Measurements from ENCODE around the gene OMG.
"Not testable (repeated sequence)": the region's sequence is repeated elsewhere in the genome, so short reads cannot be mapped to it uniquely, and the experiment has no call there.

Gene OMG

DNA sequence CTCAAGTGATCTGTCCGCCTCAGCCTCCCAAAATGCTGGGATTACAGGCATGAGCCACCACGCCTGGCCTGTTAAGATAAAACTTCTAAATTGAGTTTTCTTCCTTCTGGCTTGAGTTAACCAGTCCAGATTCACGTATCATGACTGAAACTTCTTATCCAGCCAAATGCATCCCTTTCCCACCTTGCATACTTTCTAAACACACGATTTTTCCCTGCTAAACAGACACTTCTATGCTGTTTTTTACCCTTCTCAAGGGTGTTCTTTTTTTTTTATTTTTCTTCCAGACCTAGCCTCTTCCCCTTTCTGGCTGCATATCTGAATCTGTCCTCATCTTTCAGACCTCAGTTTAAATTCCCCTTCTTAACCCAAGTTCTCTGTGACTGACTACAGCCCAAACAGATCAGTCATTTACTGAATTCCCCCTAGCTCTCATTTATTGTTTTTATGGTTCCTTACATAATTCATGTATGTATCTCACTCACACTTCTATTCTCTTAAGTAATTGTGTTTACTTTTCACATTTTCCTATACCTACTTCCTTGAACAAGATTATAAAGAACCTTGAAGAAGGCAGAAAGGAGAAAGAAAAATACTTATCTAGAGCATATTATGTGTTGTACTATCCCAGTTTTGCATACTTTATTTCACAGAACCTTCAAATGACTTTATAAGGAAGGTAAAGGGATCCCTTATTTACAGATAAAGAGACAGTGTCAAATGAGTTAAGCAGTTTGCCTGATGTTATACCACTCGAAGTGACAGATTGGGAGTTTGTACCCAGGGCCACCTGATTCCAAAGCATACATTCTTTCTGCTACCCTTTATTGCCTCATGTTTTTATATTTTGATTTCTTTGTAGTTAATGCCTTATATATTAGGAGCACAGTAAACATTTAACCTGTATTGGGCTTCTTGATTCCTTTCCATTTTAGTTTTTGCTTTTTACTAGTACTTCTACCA is 11.6 kb upstream of the OMG start:
- no peak for DNase-seq

DNA sequence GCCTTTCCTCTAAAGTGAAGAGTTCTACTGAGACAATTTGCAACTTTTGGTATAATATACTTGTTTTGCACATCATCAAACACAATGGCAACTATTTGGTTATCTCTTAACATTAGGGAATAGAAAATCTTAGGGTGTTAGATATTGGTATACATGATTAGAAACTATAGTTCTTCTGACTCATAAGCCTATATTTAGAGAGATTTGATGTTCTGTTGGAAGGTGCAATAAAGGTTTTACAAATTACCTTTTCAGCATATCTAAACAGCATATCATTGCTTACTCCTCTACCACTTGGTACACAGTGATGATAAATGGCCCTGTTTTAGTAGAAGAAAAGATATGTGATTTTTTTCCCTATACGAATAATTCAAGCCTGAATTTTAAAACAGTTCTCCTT is 10.6 kb upstream of the OMG start:
- DNase-seq = no peak

DNA sequence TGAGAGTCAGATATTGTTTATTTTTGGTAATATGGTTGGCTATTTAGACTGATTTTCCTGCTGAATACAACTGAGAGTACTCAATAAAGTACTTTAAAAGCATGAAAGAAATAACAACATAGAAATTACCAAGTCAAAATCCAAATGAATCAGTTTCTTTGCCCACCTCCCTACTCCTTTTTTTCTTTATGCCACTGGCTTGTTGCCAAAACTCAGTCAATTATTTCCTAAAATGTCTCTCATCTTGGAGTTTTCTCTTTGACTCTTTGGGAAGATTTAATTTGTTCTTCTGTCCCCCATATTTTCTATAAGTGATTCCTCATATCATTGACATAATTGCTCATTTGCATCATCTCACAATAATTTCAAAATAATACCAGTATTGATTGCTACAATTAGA is 2.6 kb upstream of the OMG start:
- no peak for DNase-seq

DNA sequence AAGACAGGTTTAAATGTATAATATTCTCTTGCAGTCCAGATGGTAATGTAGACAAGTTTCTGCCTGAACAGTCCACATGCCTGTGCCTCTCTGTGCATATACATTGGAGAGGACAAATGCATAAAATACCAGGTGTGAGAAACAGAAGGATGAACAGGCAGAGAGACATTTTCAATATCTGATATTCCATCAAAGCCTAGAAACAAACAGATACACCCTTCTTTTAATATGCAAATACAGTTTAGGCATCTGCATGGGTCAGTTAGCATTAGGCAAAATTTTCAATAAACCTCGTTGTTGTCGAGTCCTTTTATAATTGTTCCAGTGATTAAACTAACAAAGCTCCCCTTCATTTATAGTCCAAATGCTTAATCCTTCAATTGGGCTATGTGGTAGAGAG is 897 bp downstream of the OMG start:
- DNase-seq = no peak

DNA sequence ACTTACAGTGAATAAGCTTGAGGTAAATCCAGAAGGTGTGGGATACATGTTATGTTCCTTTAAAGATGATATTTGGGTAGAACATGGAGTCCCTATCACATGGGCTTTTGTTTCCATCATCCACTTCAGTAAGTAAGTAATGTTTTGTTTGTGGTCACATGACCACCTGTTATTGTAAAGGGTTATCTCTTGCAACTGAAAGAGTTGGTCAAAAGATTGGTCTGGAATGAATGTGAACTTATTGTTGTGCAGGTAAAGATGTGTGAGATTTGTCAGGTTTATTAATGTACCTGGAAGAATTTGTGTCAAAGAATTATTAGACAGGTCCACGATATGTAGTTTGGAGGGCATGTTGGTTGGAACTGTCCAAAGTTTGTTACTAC is 1.6 kb downstream of the OMG start:
- DNase-seq = no peak

DNA sequence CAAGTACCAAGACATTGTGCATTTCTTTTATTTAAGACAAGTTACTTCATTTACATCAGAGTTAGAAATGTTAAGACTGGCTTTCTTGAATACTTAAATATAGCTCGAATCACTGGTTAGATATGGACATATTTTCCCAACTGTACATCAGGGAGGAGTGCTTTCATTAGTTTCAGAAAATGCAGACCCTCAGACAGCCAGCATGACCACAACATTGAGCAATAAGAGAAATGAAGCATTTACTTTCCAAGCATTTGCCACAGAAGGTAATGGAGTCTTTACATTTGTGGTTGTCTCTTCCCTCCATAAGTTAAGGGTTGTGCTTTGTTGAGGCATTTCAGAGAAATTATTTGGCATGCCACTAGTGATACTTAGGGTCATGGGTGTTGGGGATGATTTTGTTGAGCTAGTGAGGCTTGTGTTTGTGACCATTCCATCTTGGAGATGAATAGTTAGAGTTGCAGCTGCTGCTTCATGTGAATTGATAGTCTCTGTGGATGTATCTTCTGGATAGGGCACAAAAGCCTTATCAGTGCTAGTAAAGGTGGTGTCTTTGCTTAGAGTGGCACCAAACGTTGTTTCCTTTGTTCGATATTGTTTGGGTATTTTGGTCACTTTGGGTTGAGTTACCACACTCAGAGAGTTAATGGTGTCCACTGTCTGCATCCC is 2.1 kb downstream of the OMG start:
- no peak for DNase-seq

DNA sequence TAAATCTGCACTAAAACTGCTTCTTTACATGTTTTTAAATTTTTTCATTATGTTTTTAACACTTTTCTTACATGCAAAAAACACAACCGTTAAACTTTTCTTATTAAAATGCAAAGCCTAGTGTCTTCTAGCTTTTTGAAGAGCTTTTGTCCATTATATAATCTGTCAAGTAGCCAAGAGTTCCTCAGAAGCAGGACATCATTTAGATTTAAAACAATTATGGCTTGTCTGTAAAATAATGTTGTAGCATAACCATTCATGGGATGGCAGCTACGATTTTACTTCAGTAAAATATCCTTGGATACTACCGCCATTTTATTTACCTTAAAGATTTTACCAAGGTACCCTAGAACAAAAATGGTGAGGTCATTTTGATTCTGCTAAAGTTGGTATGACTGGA is 2.8 kb downstream of the OMG start:
- no peak for DNase-seq

DNA sequence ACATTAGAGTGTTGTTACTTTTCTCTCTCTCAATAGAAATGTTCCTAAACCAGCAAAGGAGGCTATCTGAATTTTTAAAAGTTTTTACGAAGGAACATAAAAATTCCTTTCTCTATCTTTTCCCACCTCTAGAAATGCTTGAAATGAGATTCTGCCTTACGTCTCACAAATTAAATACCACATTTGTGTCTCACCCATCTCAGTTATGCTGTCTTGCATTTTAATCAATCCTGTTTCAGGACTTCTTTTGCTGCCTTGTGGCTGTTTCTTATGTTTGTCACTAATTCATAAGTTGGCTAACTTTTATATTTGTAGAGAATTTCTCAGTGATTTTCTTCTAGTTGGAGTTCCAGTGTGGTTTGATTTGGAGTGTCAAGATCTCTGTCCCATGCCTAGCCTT is 3.5 kb downstream of the OMG start:
- DNase-seq = no peak

DNA sequence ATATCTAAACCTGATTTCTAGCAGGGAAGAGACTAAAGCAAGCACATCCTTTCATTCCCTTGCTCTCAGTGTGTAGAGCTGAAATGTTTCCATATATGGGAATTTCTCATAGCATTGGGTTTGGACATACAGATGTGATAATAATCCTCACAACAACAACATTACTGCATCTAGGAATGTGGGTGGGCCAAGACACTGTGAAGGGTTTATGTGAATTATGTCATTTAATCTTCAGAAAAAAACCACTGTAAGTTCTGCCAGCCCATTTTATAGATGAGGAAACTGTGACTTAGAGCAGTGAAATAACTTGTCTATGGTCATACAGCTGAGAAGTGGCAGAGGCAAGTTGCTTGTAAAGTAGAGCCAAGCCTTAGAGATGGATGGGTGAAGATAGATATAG is 5.2 kb downstream of the OMG start:
- no peak for DNase-seq

DNA sequence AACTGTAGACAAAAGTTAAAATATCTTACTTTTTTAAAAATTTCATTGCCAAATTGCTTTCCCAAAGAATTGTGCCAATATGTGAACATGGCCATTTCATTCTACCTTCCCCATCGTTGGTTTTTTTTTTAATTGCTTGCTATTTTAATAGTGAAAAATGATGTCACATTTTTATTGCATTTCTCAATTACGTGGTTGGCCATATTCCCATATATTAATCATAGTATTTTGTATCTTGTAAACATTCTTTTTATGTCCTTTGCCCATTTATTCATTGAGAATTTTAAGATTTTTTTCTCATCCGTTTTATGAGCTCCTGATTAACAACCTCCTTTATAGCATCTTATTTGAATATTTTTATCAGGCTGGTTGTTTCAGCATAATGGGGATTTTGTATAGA is 7.2 kb downstream of the OMG start:
- no peak for DNase-seq

DNA sequence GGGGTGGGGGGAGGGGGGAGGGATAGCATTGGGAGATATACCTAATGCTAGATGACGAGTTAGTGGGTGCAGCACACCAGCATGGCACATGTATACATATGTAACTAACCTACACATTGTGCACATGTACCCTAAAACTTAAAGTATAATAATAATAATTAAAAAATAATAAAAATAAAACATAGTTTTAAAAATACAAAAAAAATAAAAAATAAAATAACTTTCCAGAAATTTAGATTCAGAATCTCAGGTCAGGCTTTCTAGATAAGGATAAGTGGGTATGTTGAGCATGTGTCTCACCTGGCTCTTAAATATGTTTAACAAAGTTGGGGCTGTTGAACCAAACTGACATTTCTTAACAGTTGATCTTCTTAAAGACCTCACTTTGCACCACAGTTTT is 9.1 kb downstream of the OMG start:
- DNase-seq = not testable (repeated sequence)

DNA sequence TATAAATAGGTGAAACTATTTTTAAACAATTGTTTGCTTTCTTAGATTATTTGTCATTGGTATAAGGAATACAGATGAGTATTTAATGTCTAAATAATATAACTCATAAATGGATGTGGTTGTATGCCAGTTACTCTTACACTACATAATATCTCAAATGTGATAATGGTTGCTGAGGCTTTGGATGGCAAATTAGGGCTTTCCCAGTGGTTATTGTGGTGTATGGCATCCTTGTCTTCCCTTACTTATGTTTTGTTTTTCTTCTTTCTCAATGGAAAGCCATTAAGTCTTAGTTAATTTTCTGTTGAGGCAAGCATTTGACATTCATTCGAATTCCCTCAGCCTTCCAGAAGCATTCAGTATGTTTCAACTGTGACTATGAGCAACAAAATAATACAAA is 10.5 kb downstream of the OMG start:
- no peak for DNase-seq

DNA sequence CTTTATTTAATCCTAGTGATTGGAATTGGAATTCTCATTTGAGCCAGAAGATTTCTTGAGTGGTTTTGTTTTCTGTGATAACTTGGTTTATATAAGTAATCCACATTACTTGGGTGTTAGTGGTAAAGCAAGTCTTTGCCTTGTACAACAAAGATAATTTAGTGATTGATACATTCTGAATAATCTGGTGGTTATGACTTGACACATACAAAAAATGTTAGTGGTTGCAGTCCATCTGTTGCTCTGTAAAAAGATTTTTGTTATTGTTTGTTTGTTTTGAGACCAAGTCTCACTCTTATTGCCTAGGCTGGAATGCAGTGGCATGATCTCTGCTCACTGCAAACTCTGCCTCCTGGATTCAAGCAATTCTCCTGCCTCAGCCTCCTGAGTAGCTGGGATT is 13.2 kb downstream of the OMG start:
- DNase-seq = no peak

DNA sequence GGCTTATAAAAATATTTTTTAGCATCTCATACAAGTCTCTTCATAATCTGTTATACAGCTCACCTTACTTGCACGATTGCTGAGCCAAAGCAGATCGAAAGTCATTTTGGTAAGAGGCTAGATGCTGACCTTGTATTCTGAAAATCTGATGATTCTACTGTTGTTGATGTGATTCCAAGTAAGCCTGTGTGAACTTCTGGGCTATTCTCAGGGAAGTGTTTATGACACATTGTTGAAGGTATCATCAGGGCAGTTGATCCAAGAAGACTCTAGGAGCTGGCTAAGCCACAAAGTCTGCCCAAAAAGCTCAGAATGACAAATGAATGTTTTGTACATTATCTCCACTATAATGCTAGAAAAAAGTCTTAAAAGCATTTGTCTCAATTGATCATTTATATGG is 16.0 kb downstream of the OMG start:
- DNase-seq = no peak

DNA sequence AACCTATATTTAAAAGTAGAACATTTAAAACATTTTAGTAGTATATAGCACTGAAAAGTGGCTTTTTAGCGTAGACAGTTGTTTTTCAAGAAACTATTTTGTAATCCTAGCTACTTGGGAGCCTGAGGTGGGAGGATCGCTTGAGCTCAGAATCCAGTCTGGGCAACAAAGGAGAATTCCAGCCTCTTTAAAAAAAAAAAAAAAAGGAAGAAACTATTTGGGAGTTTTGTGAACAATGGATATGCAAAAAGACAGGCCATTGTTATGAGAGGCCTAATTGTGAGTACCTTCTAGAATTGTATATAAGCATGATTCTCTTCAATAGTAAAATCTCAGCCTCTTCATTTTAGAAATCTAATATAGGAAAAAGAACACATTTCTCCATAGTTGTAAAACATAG is 17.6 kb downstream of the OMG start:
- no peak for DNase-seq

DNA sequence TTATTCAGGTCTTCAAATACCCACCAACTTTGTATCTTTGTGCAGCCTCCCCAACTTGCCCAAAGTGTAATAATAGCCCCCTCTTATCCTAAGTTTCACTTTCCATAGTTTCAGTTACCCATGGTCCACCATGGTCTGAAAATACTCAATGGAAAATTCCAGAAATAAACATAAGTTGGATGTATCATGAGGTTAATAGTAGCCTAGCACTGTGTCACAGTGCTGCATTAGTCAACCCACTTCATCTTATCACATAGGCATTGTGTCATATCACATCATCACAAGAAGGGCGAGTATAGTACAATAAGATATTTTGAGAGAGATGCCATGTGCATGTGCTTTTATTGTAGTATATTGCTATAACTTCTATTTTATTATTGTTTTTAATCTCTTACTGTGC is 21.9 kb downstream of the OMG start:
- peak; percentile 35 for DNase-seq

DNA sequence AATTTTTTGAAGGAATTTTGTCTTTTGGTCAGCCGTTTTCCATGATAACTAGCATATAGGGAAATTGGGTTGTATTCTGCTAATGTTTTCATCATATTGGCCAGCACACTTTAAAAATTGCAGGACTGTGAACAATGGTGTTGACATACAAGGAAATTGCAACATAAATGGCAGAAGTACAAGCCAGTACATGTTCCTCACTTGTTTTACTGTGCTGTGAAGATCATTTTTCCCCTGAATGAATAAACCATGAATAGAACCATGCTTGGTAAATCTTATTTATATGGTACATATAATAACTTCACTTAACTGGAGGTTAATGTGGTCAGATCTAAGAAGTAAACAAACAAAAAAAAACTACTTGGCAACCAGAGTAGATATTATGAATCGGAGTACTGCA is 22.8 kb downstream of the OMG start:
- DNase-seq = no peak

DNA sequence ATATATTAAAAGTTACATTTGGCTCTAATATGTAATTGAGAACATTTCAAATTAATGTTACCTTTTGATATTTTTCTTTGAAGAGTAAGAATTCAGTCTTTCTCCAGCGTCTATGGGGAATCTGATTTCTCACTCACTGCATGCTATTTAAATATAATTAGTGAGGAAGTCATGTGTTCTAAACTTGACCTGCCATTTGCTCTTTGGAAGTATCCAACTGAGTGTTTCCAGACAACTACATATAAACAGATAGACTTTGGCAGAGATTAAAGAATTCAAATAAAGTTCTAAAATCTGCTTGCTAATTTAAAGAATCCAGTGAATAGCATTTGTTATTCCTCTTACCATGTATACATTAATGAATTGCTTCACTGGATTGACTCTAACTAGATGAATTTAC is 23.5 kb downstream of the OMG start:
- no peak for DNase-seq

DNA sequence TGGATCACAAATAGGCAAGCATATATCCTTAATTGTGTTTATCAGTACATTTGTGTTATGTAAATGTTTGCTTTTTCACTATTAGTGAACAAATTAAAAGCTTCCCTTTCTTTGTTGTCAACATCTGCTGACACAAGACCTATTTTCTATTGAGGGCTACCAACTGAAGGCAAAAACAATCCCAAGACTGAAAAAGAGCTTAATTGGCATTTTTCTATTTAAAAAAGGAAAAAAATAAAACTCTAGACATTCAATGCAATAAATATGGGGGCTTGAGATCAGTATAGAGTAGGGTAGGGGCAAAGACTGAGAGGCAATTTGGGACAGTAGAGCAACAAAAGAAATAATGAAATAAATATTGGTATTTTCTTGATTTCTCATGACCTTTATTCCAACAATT is 24.2 kb downstream of the OMG start:
- no peak for DNase-seq

DNA sequence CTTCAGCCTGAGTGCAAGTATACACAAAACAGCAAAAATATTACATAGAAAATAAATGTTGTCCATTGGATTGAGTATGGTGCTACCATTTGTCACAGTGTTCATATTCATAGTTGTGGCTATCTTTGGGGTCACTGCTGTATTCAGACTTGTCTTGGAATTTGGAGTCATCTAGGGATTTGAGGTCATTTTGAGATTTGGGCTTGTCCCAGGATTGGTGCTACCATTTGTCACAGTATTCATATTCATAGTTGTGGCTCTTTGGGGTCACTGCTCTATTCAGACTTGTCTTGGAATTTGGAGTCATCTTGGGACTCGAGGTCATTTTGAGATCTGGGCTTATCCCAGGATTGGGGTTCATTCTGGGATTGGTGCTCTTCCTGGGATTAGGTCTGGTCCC is 24.8 kb downstream of the OMG start:
- DNase-seq = no peak

DNA sequence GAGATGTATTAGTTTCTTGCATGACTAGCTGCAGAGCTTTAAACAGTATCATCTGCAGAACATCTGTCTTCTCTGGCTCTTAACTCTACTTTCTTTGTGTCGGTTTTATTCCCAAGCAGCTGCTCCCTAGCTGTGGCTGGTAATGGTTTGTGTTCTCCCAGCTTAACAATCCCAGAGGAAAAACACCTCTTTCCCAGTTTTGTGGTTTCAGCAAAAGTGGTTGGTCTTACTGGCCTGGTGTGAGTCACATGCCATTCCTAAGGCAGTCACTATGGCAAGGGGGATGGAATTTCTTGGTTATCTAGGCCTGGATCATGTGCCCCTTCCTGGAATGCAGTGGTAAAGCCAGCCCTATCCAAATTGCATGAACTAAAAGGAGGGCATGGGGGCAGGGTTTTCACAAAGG is 27.5 kb downstream of the OMG start:
- no peak for DNase-seq

DNA sequence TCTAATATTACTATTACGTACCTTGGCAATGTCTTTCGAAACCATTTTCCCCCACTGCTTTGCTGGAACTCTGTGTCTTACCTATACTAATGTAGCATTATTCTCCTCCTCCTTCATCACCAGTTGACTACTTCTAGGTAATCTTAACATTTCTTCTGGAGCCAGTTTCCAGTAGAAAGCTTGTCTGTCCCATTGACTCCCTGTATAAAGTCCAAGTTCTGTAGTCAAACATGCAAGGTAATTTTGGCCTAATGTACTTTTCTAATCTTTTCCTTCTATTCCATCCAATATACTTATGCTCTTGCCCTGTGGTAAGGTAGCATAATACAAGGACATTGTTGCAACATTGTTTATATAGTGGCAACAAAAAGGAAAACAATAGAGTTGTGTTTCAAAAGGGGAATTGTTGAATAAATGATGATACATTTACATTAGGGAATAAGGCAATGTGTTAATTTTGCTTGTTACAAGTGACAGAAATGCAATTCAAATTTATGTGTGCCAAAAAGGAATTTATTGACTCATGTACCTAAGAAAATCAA is 27.9 kb downstream of the OMG start:
- DNase-seq = no peak

DNA sequence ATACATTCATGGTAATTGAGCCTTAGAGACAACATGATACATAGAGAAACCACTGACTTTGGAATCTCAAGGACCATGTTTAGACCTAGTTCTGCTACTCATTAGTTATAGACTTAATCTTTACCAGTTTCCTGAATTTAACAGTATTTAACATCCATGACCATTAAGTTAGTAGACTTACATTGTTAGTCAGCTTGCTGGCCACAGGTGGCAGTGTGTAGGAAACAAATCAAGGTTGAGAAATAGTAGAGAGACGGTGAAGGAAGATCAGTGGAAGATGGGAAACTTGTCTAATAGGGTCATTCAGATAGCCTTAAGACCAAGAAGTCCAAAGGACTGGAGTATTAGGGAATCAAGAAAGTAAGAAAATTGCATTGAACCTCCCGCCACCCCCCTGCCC is 31.0 kb downstream of the OMG start:
- DNase-seq = no peak

DNA sequence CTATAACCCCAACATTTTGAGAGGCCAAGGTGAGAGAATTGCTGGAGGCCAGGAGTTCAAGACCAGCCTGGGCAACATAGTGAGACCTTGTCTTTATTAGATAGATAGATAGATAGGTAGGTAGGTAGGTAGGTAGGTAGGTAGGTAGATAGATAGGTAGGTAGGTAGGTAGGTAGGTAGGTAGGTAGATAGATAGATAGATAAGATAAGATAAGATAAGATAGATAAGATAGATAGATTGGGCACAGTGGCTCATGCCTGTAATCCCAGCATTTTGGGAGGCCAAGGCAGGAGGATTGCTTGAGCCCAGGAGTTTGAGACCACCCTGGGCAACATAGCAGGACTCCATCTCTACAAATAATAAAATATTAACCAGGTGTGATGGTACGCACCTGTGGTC is 34.1 kb downstream of the OMG start:
- not testable (repeated sequence) for DNase-seq
